Liver (tissue), 9 donors: Measurements from ENCODE around the gene PAQR7. TPM values are rescaled to one million over a fixed set of nuclear protein-coding genes. Genes with fewer than 3 reads are reported as not detected.

Source experiments
- DNase-seq: peaks from one replicate; pipeline ENCODE4 v3.0.0-alpha.2; 2017; ENCODE audit warnings: low spot score
- H3K27ac ChIP-seq, 2 donors: one replicate each; pipeline ENCODE4 v1.7.0; 2013; ENCODE audit warnings: inconsistent platforms in 2 of 2, low read length in 2 of 2, control low read depth in 1 of 2, low read depth in 1 of 2, mild to moderate bottlenecking in 1 of 2
- H3K27me3 ChIP-seq, 4 donors: one replicate each; pipeline versions ENCODE4 v1.6.1 to v1.7.0; 2013; ENCODE audit warnings: low read length in 3 of 4, inconsistent platforms in 1 of 4, mild to moderate bottlenecking in 1 of 4, moderate library complexity in 1 of 4; ENCODE audit not compliant: control insufficient read depth in 4 of 4, insufficient read depth in 4 of 4
- H3K36me3 ChIP-seq, 4 donors: one replicate each; pipeline versions ENCODE4 v1.6.1 to v1.7.0; 2013; ENCODE audit warnings: low read length in 3 of 4, mild to moderate bottlenecking in 3 of 4, low read depth in 1 of 4, moderate library complexity in 1 of 4; ENCODE audit not compliant: control insufficient read depth in 4 of 4, insufficient read depth in 3 of 4
- H3K4me1 ChIP-seq, 4 donors: one replicate each; pipeline versions ENCODE4 v1.6.1 to v1.7.0; 2013; ENCODE audit warnings: low read length in 3 of 4, mild to moderate bottlenecking in 3 of 4, moderate library complexity in 1 of 4; ENCODE audit not compliant: control insufficient read depth in 4 of 4, insufficient read depth in 4 of 4
- H3K4me3 ChIP-seq, 3 donors: one replicate each; pipeline versions ENCODE4 v1.6.1 to v1.7.0; 2013; ENCODE audit warnings: low read length in 3 of 3, control low read depth in 1 of 3, low read depth in 1 of 3, mild to moderate bottlenecking in 1 of 3
- H3K9ac ChIP-seq, 2 donors: one replicate each; pipeline ENCODE4 v1.7.0; 2013; ENCODE audit warnings: low read length in 2 of 2, mild to moderate bottlenecking in 2 of 2, moderate library complexity in 2 of 2, control low read depth in 1 of 2, low read depth in 1 of 2
- H3K9me3 ChIP-seq, 4 donors: one replicate each; pipeline versions ENCODE4 v1.6.1 to v1.7.0; 2013; ENCODE audit warnings: low read length in 3 of 4; ENCODE audit not compliant: control insufficient read depth in 4 of 4
- ATF3 ChIP-seq: IDR thresholded peaks from 2 replicates; pipeline ENCODE4 v1.6.1; 2016; ENCODE audit warnings: antibody characterized with exemption
- EGR1 ChIP-seq, 2 donors: IDR thresholded peaks; 2 replicates each; pipeline ENCODE4 v1.6.1; 2016 to 2018; ENCODE audit warnings: antibody characterized with exemption in 2 of 2, low read depth in 2 of 2
- FOXA1 ChIP-seq: IDR thresholded peaks from 2 replicates; pipeline ENCODE4 v1.6.1; 2016; ENCODE audit warnings: antibody characterized with exemption
- FOXA2 ChIP-seq: IDR thresholded peaks from 2 replicates; pipeline ENCODE4 v1.6.1; 2016; ENCODE audit warnings: antibody characterized with exemption
- GABPA ChIP-seq, 2 donors: IDR thresholded peaks in 1 of 2; conservative IDR thresholded peaks in 1 of 2; 2 replicates each; pipeline ENCODE4 v1.6.1; 2016; ENCODE audit warnings: antibody characterized with exemption in 2 of 2, mild to moderate bottlenecking in 1 of 2, moderate library complexity in 1 of 2
- HNF4A ChIP-seq, 2 donors: conservative IDR thresholded peaks; 2 replicates each; pipeline ENCODE4 v1.6.1; 2016; ENCODE audit warnings: antibody characterized with exemption in 2 of 2, mild to moderate bottlenecking in 2 of 2
- HNF4G ChIP-seq: IDR thresholded peaks from 2 replicates; pipeline ENCODE4 v1.6.1; 2016; ENCODE audit warnings: antibody characterized with exemption
- JUND ChIP-seq, 2 donors: IDR thresholded peaks; 2 replicates each; pipeline ENCODE4 v1.6.1; 2016; ENCODE audit warnings: antibody characterized with exemption in 2 of 2
- MAX ChIP-seq: IDR thresholded peaks from 2 replicates; pipeline ENCODE4 v1.6.1; 2016; ENCODE audit warnings: antibody characterized with exemption
- NR2F2 ChIP-seq: IDR thresholded peaks from 2 replicates; pipeline ENCODE4 v1.6.1; 2016; ENCODE audit warnings: antibody characterized with exemption
- RAD21 ChIP-seq, 2 donors: IDR thresholded peaks; 2 replicates each; pipeline ENCODE4 v1.6.1; 2016; ENCODE audit warnings: antibody characterized with exemption in 2 of 2, mild to moderate bottlenecking in 2 of 2
- REST ChIP-seq: IDR thresholded peaks from 2 replicates; pipeline ENCODE4 v1.6.1; 2016; ENCODE audit warnings: antibody characterized with exemption, mild to moderate bottlenecking
- RXRA ChIP-seq, 2 donors: IDR thresholded peaks; 2 replicates each; pipeline ENCODE4 v1.6.1; 2017 to 2018; ENCODE audit warnings: antibody characterized with exemption in 2 of 2, mild to moderate bottlenecking in 1 of 2
- TAF1 ChIP-seq: conservative IDR thresholded peaks from 2 replicates; pipeline ENCODE4 v1.6.1; 2016; ENCODE audit warnings: antibody characterized with exemption, mild to moderate bottlenecking
- YY1 ChIP-seq: IDR thresholded peaks from 2 replicates; pipeline ENCODE4 v1.6.1; 2016; ENCODE audit warnings: antibody characterized with exemption, mild to moderate bottlenecking
- WGBS: extraction: QIAGEN DNeasy Blood & Tissue Kit; methylation state at CpG from one replicate; pipeline ENCODE4 v1.1.7; 2013; 5-methylcytosine and 5-hydroxymethylcytosine counted together
- polyA plus RNA-seq, 2 donors: library from polyadenylated mRNA; stranded (reverse) in 1 of 2; unstranded in 1 of 2; fragments of 200-250 nt in 1 of 2; fragments of >200 nt in 1 of 2; fragmentation: Nextera tagmentation in 1 of 2; extraction: Ambion mirVana in 1 of 2; gene quantifications; one replicate each; pipeline versions ENCODE4 v1.2.1 to v1.2.3, GENCODE V29; 2013 to 2015
- total RNA-seq, 2 donors: library from RNA; depleted of rRNA; stranded (reverse); fragments of >200 nt; gene quantifications; one replicate each; pipeline ENCODE4 v1.2.3, GENCODE V29; 2014
- TF ChIP-seq, protein P1 (sequence below): fragments of 150-350 bp; IDR thresholded peaks from 2 replicates; pipeline ENCODE4 v1.5.1; 2017; ENCODE audit warnings: improper control_type of control experiment, low read depth, low read length; ENCODE audit not compliant: missing input control
- TF ChIP-seq, protein P2 (sequence below): IDR thresholded peaks from 2 replicates; pipeline ENCODE4 v1.6.1; 2016; ENCODE audit warnings: antibody characterized with exemption
- donor health status: healthy.
- donor health status: healthy.
- donor health status: healthy.
- donor health status: healthy.
- donor health status: healthy.

Gene PAQR7
- total and polyA plus RNA-seq, 4 donors: 1.5 to 9.0 (median 1.8) TPM

DNA sequence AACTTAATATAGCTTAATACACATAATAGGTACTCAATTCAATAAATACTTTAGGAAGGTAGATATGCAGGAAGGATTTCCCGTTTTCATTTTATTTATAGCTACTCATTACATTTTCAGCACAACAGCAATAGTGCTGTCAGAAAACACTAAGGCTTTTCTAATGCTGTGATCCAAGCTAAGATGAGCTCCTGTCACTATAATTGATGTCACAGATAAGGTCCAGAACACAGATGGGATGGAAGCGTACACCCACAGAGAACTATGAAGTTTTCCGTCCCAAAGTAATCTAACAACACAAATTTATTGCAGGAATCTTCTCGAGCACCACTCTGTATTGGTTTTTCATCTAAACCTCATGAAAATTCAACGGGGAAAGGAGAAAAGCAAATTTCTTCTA, 29.8 kb downstream of the PAQR7 start:
- no peak for DNase-seq
- Histone ChIP-seq H3K4me3 (no peak overlapping the region), H3K27me3 (no peaks in the 10 kb centered on the region), H3K27ac (no peak overlapping the region), H3K9ac (no peak overlapping the region), H3K36me3 (no peaks in the 10 kb centered on the region), H3K4me1 (no peaks in the 10 kb centered on the region), H3K9me3 (no peaks in the 10 kb centered on the region)
- TF ChIP-seq TAF1: no peak
- no peak for TF ChIP-seq FOXA1
- TF ChIP-seq YY1: no peak
- no peak for TF ChIP-seq FOXA2
- no peak for TF ChIP-seq ATF3
- no peak for TF ChIP-seq HNF4A (conservative IDR thresholded peaks at IDR 0.05)
- TF ChIP-seq GABPA (IDR thresholded peaks at IDR 0.05 in 1 of 2, conservative IDR thresholded peaks at IDR 0.05 in 1 of 2): no peak
- TF ChIP-seq, protein P1, sequence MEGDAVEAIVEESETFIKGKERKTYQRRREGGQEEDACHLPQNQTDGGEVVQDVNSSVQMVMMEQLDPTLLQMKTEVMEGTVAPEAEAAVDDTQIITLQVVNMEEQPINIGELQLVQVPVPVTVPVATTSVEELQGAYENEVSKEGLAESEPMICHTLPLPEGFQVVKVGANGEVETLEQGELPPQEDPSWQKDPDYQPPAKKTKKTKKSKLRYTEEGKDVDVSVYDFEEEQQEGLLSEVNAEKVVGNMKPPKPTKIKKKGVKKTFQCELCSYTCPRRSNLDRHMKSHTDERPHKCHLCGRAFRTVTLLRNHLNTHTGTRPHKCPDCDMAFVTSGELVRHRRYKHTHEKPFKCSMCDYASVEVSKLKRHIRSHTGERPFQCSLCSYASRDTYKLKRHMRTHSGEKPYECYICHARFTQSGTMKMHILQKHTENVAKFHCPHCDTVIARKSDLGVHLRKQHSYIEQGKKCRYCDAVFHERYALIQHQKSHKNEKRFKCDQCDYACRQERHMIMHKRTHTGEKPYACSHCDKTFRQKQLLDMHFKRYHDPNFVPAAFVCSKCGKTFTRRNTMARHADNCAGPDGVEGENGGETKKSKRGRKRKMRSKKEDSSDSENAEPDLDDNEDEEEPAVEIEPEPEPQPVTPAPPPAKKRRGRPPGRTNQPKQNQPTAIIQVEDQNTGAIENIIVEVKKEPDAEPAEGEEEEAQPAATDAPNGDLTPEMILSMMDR: no peak
- no peak for TF ChIP-seq HNF4G
- TF ChIP-seq, protein P2, sequence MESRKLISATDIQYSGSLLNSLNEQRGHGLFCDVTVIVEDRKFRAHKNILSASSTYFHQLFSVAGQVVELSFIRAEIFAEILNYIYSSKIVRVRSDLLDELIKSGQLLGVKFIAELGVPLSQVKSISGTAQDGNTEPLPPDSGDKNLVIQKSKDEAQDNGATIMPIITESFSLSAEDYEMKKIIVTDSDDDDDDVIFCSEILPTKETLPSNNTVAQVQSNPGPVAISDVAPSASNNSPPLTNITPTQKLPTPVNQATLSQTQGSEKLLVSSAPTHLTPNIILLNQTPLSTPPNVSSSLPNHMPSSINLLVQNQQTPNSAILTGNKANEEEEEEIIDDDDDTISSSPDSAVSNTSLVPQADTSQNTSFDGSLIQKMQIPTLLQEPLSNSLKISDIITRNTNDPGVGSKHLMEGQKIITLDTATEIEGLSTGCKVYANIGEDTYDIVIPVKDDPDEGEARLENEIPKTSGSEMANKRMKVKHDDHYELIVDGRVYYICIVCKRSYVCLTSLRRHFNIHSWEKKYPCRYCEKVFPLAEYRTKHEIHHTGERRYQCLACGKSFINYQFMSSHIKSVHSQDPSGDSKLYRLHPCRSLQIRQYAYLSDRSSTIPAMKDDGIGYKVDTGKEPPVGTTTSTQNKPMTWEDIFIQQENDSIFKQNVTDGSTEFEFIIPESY: no peak
- WGBS: 89% methylated on average over 5 of the region's 5 CpGs

- no peaks in the 10 kb centered on the region for H3K27me3 ChIP-seq
- WGBS: 95% methylated on average over 3 of the region's 3 CpGs
- no peak for DNase-seq
Measured at GRCh38 chr1:25844536-25845337, 30.8 kb downstream of the PAQR7 start.

More at GRCh38 chr1:25844536-25845337, 30.8 kb downstream of the PAQR7 start:
- TF ChIP-seq FOXA2 (no peak), ATF3 (no peak), YY1 (no peak), RXRA (IDR thresholded peaks at IDR 0.05) (no peak), JUND (IDR thresholded peaks at IDR 0.05) (no peak), HNF4A (conservative IDR thresholded peaks at IDR 0.05) (no peak), NR2F2 (no peak), TAF1 (no peak), MAX (no peak), FOXA1 (no peak), RAD21 (IDR thresholded peaks at IDR 0.05) (no peak), REST (no peak), EGR1 (IDR thresholded peaks at IDR 0.05; ENCODE audit: low read depth in 2 of 2) (no peak)
- TF ChIP-seq, protein P1: no peak
- H3K36me3 ChIP-seq: no peaks in the 10 kb centered on the region
- H3K4me1 ChIP-seq: no peaks in the 10 kb centered on the region
- no peak overlapping the region for H3K9ac ChIP-seq
- H3K4me3 ChIP-seq: no peak overlapping the region
- no peaks in the 10 kb centered on the region for H3K9me3 ChIP-seq
- no peak overlapping the region for H3K27ac ChIP-seq
